Hippocampal formation (tissue), 2 donors: Measurements from ENCODE around the gene CYP19A1.

Experiments used
- DNase-seq, 2 donors: peaks; one replicate each; lab custom pipeline; 2025; lab: John Stamatoyannopoulos, UW

Gene CYP19A1

DNA sequence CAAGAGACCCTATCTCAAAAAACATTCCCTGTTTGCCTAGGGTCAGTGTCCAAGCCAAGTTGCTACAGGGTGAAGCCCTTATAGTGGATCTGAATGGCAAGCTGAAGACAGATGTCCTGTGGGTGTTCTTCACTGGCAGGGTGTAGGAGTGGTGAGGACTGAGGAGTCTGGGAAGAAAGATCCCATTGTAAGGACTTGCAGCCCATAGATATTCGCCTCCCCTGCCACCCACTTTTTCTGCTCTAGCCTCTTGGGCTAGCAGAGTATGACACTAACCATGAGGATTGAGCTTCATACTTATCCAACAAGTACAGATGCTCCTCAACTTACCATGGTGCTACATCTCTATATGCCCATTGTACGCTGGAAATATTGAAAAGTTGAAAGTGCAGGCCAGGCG is 13.2 kb downstream of the CYP19A1 start:
- no peak for DNase-seq

DNA sequence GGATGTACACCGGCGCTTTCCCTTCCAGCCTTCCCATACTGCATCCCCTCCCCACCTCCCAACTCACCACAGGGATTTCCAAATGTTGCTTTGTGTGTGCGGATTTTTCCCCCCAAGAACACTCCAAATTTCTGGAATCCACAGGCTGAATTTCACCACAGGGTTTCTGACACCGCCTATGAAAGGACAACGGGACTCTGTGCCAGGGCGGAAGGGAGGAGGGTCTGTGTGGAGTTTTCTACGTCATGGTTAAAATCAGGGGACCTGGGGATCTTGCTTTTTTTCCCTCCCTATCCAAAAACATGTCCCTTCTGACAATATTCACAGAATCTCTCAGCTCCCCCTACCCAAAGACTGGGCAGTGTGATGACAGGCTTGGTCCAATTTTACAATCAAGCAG is 14.6 kb downstream of the CYP19A1 start:
- DNase-seq, result no peak

DNA sequence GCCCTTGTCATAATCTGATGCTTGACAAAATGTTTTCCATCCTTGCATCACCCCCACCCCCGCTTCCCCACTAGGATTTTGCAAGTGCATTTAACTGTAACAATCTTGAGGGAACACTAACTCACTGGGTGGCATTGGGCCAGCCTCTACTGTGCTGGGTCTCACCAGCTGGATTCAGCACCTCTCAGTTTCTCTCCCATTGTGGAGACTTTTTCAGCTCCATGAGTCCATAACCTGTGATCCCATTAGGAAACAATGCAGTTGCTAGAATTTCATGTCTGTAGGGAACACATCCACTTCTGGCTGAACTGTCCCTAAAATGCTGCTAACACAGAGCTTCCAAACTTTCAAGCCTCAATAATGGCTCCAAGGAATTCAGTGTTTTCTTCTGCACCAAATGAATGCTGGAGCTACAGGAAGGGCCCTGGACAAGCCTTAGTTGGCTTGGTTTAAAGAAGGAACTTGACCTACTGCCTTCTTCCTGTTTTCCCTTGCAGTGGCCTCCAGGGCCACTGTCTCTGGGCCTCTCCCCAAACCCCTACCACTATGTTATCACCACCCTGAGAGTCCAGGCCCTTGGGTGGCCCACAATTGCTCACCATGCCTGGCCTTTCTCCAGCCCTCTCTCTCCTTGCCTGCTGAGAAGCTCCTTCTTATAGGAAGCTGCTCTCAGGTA is 15.6 kb downstream of the CYP19A1 start:
- DNase-seq, result no peak

DNA sequence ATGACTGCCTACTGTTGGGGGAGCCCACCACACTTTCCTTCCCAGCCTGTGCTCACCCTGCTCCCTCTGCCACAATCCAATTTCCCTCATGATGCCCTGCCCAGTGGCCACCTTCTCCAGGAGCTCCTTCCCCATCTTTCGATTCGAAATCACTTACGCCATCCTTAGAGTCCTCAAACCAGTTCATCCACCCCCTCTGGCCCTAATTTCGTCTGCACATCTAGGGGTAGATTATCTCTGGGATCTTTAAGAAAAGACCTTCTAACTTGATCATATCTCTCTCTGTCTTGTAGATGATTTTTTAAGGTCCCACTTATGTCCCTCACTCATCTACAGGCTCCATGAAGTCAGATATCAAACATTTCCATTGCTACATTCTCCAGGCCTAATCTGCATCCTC is 17.1 kb downstream of the CYP19A1 start:
- DNase-seq, result no peak

DNA sequence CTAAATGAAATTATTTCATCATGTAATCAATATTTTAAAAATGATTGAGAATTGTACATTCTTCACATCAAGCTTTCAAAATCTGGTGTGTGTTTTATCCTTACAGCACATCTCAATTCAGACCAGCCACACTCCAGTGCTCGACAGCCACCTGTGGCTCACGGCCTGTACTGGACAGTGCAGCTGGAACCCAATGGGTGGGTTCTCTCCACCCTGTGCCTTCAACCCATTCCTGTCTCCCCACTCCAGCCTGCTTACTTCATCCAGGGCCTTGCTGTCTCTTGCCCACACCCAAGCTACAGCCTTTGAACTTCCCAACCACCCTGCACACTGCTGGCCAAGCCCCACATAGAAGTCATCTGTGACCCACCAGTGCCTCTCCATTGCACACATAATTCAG is 17.6 kb downstream of the CYP19A1 start:
- DNase-seq, result no peak

DNA sequence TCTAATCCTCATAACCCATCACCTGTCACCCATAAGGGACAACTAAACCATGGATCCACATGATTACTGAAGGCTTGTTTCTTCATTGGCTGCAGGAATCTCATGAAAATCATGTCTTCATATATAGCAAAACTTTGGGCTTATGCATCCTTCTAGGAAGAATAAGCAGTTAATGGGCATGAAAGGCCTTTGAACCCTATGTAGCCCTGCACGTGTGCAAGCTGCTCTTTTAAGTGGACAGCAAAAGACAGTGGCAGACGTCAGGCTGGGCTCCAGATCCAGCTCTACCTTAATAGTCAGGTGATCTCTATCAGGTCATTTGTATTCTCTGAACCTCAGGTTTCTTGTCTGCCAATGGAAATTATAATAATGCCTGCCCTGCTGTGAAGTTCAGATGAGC is 18.9 kb downstream of the CYP19A1 start:
- no peak for DNase-seq

DNA sequence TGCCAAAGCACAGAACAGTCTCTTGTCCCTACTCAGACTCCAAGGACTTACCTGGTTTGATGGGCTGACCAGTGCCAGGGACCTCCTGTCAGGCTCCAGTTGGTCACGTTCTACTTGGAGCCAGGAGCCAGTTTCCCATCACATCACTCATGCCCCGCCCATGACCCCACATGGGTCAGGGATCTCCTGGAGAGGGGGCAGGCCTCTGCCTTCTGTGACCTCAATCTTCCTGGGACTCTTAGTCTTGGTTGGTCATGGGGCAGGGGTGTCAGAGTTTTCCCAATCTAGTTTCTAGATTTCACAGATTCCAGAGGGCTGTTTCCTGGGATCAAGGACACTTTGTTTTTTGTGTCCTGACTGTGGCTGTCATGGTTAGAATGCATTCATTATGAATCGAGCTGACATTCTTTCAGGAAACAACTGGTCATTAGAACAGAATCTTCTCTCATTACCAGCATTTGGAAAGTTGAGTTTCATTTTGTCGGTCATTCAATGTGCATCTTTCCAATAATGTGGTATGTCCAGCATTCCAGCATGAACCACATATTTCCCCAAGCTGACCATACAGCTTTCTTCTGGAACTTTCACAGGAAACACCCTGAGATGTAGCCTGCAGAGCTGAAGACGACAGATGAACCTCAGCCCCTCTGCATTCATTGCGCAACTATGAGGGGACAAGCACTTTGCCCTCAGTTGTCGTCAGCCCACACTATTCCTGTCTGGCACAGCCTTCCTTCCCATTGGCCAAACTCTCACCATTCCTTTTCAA is 19.8 kb downstream of the CYP19A1 start:
- no peak for DNase-seq

DNA sequence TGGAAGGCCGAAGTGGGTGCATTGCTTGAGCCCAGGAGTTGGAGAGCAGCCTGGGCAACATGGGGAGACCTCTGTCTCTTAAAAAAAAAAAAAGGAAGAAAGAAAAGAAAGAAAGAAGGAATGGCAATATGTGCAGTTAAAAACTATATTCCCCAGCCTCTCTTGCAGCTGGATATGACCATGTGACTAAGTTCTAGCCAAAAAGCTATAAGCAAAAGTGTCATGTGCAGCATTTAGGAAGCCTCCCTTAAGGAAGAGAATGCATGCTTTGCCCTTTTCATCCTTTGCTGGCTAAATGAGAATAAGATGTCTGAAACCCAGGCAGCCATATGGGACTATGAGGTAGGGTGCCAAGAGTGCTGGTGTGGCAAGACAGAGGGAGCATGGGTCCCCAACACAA is 21.8 kb downstream of the CYP19A1 start:
- DNase-seq, result no peak

DNA sequence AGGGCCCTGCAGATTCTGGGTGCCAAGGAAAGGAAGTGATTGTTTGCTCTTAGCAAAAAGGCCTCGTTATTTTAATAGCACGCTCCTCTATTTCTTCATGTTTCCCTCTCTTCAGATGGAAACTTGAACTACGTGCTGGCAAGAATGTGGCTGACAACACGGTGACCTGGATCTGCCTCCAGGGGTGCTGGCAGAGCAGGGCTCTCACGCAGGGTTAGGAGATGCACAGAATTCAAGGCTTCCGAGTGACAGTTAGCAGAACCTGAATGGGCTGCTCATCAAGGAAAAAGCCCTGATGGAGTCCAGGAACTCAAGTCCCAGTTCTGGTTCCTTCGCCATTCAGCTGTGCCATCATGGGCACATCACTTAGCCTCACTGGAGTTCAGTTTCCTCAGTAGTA is 22.7 kb downstream of the CYP19A1 start:
- no peak for DNase-seq

DNA sequence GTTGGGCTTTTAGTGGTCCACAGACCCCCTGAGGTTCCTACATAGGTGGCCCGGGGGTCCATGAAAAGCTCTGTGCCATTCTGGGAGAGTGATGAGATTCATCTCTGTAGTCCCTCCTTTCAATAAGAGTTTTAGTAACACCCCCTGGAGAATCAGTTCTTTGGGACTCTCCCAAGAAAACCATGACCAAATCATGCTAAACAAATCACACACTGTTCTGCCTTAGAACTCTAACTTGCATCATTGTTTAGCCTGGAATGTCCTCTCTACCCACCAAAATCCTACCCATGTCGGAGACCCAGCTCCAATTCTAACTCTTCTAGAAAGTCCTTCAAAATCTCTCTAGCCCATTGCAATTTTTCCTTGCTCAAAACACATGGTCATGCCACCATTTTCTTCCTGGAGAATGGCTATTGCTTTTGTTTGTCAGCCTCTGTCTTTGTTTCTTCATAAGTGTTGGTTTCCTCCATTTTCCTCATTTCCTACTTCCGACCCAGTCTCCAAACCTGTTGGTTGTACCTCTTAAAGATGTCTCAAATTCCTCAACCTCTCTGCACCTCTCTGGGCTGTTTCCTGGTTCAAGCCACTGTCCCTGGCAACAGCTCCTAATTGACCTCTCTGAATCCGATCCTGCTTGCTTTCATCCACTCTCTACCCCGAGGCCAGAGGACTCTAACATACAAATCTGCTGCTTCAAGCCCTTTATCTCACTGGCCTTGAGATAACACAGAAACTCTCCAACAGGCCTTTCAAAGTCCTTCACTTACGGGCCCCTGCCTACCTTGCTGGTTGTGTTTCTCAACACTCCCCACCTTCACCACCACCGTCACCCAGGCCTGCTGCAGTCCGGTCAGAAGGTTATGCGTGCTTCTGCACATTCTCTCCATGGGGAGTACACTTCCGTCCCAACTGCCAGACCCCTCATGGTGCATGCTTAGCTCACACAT is 23.7 kb downstream of the CYP19A1 start:
- DNase-seq, result no peak

DNA sequence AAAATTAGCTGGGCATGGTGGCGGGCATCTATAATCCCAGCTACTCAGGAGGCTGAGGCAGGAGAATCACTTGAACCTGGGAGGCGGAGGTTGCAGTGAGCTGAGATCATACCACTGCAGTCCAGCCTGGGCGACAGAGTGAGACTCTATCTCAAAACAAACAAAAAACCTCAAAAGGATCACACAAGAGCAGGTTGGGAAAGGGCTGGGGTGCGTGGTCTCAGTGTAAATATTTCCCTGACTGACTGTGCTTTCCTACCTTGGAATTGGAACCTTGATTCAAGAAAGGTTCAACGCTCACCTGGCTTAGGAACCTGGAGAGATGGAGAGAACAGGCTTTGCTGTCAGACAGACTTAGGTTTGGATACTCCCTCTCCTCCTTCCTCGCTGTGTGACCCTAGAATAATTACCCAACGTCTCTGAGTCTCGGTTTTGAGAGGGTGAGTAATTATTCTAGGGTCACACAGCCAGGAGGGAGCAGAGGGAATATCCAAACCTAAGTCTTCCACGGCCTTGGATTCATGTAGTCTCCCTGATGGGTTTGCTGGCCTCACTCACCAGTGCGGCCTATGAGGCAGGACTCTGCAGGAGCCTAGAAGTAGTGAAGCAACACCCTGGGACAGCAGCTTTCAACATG is 24.6 kb downstream of the CYP19A1 start:
- DNase-seq, result no peak

DNA sequence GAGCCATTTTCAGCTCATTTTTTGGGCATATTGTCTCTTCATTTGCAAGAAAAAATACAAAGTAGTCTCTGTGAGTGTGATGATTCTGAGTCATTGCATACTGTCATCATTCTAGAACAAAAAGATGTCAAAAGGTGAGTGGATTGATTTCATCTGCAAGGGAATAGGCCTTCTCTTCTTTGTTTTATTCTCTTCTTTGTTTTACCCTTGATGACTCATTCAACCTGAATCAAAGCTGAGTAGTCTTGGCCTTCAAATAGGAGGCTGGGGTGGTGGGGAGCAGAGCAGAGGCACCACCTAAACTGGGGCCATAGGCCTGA is 25.4 kb downstream of the CYP19A1 start:
- DNase-seq, result no peak

DNA sequence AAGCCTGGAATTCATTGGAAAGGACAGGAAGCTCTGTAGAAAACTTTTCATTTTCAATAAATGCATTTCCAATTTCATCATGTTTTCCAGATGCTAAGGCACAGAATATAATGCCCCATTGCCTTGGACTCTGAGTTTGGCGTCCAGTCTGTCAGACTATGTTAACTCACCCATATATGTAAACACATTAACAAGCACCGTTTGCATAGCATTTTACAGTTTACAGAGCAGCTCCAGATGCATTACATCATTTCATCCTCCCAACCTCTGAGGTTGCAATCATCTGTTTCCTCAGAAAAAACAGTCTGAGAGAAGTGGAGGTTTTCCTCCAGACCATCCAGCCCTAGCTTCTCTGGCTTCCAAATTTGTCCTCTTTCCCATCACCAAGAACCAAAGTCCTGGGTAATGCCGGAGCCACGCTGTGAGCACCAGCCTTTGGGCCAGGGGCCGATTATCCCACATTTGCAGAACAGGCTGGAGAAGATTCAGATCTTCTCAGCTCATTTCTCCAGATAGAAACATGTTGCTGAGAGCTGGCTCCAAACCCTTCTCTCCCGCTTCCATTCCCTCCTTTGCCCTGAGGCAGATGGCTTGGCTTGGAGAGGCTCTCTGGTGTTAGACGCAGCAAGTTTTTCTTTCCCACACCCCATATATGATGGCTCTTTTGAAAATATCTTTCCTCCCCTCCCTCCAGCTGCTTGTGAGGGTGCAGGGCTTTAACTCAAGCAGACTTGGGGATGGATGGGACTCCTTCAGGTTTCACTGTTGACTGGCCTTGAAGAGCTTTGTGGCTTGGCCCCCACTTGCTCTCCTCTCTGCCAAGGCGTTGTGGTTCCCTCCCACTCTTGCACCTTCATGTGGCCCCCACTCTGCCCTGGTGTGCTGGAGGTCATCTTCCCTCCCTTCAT is 26.0 kb downstream of the CYP19A1 start:
- no peak for DNase-seq

DNA sequence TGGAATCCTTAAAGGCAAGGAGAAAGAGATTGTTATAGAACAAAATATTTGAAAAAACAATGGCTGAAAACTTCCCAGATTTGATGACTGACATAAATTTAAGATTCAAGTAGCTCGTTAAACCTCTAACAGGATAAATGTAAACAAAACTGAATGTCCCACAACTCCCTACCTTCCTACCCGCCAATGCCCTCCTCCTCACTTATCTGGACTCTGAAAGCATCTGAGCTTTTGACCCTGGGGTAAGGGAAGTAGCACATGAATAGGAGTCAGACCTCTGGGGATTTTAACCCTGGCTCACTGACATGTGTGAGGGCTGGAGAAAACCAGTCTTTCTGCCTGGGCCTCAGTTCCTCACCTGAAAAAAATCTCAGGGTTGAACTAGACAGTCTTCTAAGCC is 26.9 kb downstream of the CYP19A1 start:
- DNase-seq, result no peak

DNA sequence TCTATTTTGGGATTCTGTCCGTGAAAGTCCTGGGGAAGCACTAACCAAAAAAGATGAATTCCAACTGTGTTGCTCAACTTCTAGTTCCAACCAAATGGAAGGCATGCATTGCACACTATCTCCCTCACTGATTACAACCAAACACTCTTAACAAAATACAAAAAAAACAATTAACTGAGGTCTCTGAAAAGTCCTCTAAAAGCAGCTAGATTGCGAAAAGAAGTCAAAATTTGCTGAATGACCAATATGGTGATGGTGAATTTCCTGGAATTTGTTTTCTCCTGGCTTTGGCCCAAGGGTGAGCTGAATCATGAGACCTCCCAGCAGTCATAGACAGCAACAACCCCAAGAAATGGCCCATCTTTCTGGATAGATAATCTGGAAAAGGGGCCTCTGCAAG is 28.3 kb downstream of the CYP19A1 start:
- DNase-seq, result no peak

DNA sequence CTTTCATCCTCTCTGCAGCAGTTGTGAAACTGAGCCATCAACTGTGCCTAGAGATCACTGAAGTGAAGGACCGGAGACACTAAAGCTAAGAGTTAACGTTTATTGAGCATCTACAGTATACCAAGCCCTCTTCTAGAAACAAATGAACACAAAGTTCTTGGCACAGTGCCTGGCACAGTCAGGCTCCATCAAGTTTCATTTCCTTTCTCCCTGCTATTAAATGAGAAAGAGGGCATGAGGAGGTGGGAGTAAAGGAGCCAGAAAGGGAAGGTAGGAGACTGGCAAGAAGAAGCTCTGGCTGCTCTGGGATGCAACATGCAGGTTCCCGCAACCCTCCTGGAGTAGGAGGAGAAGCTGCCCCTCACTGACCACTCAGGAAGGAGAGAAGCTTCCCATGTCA is 30.6 kb downstream of the CYP19A1 start:
- no peak for DNase-seq

DNA sequence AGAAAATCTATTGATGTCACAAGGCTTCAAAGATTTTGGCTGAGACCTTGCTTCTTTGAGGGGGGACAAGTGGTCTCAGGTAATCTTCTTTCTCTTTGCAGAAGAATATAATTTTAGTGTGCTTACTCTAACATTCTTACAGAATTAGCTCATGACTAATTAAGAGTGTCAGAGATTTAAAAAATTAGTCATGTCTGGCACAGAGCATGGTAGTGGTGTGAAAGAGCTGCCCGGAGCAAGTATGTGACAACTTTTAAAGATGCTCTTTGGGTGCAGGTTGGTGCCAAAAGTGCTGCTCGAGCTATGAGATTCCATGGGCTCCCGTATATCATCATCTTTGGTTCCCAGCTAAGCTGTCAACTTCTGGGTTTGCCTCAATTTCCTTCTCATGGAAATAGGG is 31.1 kb downstream of the CYP19A1 start:
- DNase-seq, result no peak

DNA sequence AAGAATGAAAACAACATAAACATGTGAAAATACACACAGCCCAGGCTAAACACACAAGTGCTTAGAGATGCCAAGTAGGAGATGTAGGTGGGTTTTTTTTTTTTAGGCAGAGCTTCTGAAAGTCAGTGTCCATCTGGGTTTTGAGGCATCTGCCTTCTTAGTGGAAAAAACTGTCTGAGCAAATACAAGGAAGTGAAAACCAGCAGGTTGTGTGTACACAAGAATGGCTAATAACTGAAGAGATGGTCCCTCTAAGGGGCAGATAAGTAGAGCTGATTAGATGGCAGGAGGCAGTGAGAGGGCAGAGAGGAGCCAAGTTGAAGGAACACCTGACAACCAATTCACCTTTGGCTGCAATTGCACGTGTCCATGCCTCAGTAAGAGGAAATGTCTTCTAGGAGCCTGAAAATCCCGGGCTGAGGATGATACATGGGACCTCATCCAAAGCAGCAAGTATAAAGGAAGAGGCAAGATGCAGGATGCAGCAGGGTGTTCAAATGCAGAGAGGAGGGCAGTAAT is 34.9 kb downstream of the CYP19A1 start:
- DNase-seq, result no peak

DNA sequence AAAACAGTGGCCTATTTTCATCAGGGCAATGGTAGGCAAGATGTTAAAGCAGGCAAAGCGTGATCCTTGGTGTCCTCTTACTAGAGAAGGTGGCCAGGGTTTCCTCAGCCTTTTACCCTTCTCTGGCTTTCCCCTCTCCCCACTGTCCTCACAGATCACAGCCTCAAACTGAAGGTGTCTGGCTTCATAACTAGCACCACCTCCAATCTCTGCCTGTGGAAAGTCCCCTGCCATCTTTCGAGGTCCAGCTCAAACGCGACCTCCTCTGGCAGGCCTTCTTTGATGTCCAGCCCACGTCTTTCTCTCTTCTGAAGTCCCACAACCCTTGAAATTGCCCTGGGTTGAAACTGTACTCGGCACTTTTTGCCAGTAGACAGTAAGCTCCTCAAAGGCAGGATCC is 35.9 kb downstream of the CYP19A1 start:
- no peak for DNase-seq

DNA sequence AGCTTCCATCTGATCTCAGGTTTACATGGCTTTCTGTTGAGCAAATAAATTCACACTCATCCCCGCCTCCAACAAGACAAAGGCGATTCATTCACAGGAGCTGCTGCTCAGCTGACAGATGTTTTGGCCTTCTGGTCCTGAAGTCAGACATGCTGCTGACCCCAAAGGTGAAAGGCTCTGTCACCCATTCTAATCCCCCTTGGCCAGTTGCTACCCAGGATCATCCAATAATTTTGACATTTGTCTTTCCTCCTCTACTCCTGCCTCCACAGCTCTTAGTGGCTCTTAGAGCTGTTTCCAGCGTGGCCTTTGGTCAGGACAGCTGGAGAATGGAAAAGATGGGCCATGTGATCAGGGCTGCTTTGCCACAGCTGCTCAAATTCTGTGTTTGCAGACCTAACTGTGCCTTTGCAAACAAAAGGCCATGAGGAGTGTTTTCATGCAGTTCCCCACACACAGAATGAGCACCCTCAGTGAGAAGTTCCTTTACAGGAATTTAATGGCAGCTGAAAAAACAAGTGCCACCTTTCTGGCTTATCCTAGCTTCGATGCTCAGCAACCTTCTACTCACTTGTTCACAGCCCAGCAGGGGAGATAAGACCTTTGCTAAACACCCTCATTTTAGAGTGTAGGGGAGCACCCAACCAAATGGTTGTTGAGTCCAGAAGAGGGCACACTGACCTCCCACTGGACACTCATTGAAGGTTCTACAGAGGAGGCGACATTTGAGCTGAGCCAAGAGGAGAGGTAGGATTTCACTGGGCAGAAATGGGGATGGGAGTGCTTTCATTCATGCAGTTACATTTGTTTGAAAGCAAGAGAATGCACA is 39.0 kb downstream of the CYP19A1 start:
- DNase-seq, result peak; percentile 15 to 33
